GM12892 (cell line): ENCODE results near the gene LBX2.

Experiments used
- DNase-seq: peaks from one replicate; pipeline ENCODE4 v3.0.0; 2011; ENCODE audit not compliant: insufficient read length
- FAIRE-seq: peaks from 2 replicates; lab custom pipeline; 2011; peaks lifted over from hg19 to GRCh38; lab: Jason Lieb, UNC
- POLR2A ChIP-seq: IDR thresholded peaks from 2 replicates; pipeline ENCODE4 v1.6.1; 2011; ENCODE audit warnings: low read depth, low read length, control low read depth
- POLR2AphosphoS5 ChIP-seq: IDR thresholded peaks from 2 replicates; pipeline ENCODE4 v1.6.1; 2011; ENCODE audit warnings: low read depth, low read length, control low read depth
- TAF1 ChIP-seq: IDR thresholded peaks from 2 replicates; pipeline ENCODE4 v1.6.1; 2011; ENCODE audit warnings: low read depth, mild to moderate bottlenecking, control low read depth, low read length, borderline replicate concordance

The LBX2 gene

DNA sequence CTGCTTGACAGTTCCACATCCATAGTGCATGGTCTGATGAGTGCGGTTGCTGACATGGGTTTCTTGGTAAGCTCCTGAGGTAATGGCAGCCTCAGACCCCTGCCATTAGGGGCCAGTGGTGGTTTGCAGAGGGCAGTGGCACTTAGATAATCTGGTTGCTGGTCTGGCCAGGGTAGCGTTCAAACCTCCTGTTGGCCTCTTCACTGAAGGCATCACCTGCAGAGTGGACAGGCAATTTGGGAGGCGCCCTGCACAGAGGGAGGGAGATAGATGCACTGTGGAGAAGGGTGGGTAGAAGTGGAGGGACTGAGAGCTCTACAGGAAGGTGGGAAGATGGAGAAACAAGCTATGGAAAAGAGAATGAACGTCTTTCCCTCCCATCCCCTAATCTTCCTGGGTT lies 34.1 kb upstream of the LBX2 start:
- DNase-seq (no peak), FAIRE-seq (no peak)
- TF ChIP-seq POLR2AphosphoS5: 0 out of 2 replicates have a peak, but pooled peaks have one; percentile 45
- TF ChIP-seq POLR2A: peak; percentile 42; the same call in 1 of the 2 replicates
- no peak for TF ChIP-seq TAF1

DNA sequence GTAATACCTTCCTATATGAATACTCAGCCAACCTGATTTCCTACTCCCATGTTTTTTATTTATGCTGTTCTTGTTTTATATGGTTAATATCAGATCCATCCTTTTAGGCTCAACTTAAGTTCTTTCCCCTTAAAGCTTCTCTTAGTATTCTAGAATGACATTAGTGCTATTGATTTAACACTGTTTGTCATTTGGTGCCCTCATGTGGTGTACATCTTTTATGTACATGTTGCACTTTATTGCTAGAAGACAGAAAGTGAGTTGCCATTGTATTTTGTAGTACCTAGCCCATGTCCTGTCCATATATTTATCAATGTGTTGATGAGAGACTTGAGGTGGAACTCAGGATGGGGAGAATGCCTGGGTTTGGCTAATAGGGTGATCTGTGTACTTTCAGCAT lies 32.8 kb upstream of the LBX2 start:
- TF ChIP-seq TAF1: no peak
- no peak for TF ChIP-seq POLR2A
- no peak for TF ChIP-seq POLR2AphosphoS5
- no peak for FAIRE-seq

GRCh38 chr2:74531666-74532065 lies 32.3 kb upstream of the LBX2 start:
- DNase-seq (no peak), FAIRE-seq (no peak)
- TF ChIP-seq POLR2AphosphoS5 (no peak), POLR2A (no peak), TAF1 (no peak)

More for the DNA sequence above, 32.8 kb upstream of the LBX2 start:
- DNase-seq: no peak

- TF ChIP-seq TAF1 (peak; percentile 57), POLR2AphosphoS5 (peak; percentile 52; the same call in 1 of the 2 replicates), POLR2A (peak; percentile 68)
- FAIRE-seq (peak; percentile 92), DNase-seq (no peak)
These were observed 31.1 kb upstream of the LBX2 start for GRCh38 chr2:74530239-74531187.

DNA sequence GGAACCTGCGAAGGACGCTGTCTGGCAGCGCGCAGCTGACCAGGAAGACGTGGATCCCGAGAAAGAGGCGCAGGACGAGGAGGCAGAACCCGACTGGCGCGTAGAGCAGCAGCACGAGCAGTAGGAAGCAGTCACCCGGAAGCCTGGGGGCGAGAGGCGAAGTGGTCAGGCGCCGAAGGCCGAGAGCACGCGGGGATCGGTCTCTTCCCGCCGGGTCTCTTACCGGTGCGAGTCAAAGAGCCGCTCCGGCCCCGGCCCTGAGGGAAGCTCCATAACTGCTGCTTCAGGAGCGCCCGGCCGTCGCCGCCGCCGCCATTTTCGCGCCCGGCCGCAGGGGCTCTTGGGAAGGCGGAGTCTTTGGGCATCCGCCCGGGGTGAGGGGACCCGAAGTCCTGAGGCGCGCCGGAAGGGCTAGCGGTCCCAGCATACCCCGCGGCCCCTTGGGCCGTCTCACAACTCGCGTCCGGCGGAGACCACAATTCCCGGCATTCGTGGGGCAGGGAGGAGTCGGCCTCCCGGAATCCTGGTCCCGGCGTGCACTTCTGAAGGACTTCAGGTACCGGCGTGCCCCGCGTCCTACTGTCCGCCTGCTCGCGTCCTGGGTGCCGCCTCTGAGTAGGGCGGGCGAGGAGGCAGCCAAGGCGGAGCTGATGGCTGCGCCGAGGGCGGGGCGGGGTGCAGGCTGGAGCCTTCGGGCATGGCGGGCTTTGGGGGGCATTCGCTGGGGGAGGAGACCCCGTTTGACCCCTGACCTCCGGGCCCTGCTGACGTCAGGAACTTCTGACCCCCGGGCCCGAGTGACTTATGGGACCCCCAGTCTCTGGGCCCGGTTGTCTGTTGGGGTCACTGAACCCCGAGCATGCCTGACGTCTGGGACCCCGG lies 30.2 kb upstream of the LBX2 start, which contains the start of the genes AUP1 and HTRA2:
AUP1 (minus strand) TSS at position 350 of the 882 bp plus-strand sequence; CDS start at position 273, 77 bp downstream.
HTRA2 (plus strand) TSS at position 577 of the 882 bp plus-strand sequence; CDS start at position 651, 74 bp downstream.
- peak; percentile 99 for DNase-seq
- peak; percentile 95 for TF ChIP-seq TAF1
- peak; percentile 91 for TF ChIP-seq POLR2A
- peak; percentile 75; the same call in 1 of the 2 replicates for TF ChIP-seq POLR2AphosphoS5
- FAIRE-seq: peak; percentile 93

GRCh38 chr2:74528600-74529356 lies 29.4 kb upstream of the LBX2 start:
- TF ChIP-seq POLR2AphosphoS5 (no peak), TAF1 (no peak), POLR2A (no peak)
- no peak for DNase-seq
- FAIRE-seq: no peak

- FAIRE-seq (no peak), DNase-seq (no peak)
- TF ChIP-seq TAF1 (no peak), POLR2A (no peak), POLR2AphosphoS5 (peak; percentile 19; the same call in 1 of the 2 replicates)
These were observed 28.3 kb upstream of the LBX2 start for GRCh38 chr2:74527741-74528140.

- DNase-seq (no peak), FAIRE-seq (no peak)
- TF ChIP-seq POLR2AphosphoS5: no peak
- TF ChIP-seq POLR2A: no peak; the same call in 1 of the 2 replicates
- TF ChIP-seq TAF1: no peak
These were observed 27.3 kb upstream of the LBX2 start for GRCh38 chr2:74526649-74527230.

- no peak for DNase-seq
- FAIRE-seq: peak; percentile 30
These were observed 26.6 kb upstream of the LBX2 start, which contains the start of gene DQX1 for GRCh38 chr2:74525717-74526648. TSS of gene DQX1 (minus strand) at chr2:74526231. CDS start at chr2:74525729, 502 bp downstream.

More at GRCh38 chr2:74525717-74526648, 26.6 kb upstream of the LBX2 start, which contains the start of gene DQX1:
- TF ChIP-seq POLR2AphosphoS5 (0 out of 2 replicates have a peak, but pooled peaks have one; percentile 30), TAF1 (no peak), POLR2A (peak; percentile 39)
